ENCODE data around the gene RPS15. TPM values are rescaled to one million over a fixed set of nuclear protein-coding genes. Genes with fewer than 3 reads are reported as not detected.

RPS15 gene
- total and polyA plus RNA-seq, 2 of the 13 experiments (the other 11 are each of a cell fraction or from before 2014, with no cell fraction given), result 695 to 1,411 TPM

GRCh38 chr19:1483979-1484428 lies 45.8 kb downstream of the RPS15 start (continued):
- TF ChIP-seq TFAP4 (IDR thresholded peaks at IDR 0.05; ENCODE audit: borderline replicate concordance, low read depth), result no peak
- TF ChIP-seq, protein P1, sequence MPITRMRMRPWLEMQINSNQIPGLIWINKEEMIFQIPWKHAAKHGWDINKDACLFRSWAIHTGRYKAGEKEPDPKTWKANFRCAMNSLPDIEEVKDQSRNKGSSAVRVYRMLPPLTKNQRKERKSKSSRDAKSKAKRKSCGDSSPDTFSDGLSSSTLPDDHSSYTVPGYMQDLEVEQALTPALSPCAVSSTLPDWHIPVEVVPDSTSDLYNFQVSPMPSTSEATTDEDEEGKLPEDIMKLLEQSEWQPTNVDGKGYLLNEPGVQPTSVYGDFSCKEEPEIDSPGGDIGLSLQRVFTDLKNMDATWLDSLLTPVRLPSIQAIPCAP (CRISPR knock-in tag; IDR thresholded peaks at IDR 0.05; ENCODE audit: low read depth), result no peak
- TF ChIP-seq, protein P2, sequence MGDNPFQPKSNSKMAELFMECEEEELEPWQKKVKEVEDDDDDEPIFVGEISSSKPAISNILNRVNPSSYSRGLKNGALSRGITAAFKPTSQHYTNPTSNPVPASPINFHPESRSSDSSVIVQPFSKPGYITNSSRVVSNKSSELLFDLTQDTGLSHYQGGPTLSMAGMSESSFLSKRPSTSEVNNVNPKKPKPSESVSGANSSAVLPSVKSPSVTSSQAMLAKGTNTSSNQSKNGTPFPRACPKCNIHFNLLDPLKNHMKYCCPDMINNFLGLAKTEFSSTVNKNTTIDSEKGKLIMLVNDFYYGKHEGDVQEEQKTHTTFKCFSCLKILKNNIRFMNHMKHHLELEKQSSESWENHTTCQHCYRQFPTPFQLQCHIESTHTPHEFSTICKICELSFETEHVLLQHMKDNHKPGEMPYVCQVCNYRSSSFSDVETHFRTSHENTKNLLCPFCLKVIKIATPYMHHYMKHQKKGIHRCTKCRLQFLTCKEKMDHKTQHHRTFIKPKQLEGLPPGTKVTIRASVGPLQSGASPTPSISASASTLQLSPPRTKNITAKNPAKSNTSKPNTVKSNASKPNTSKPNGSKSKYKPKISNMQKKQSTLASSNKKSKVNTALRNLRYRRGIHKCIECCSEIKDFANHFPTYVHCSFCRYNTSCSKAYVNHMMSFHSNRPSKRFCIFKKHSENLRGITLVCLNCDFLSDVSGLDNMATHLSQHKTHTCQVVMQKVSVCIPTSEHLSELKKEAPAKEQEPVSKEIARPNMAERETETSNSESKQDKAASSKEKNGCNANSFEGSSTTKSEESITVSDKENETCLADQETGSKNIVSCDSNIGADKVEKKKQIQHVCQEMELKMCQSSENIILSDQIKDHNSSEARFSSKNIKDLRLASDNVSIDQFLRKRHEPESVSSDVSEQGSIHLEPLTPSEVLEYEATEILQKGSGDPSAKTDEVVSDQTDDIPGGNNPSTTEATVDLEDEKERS (CRISPR knock-in tag; IDR thresholded peaks at IDR 0.05), result no peak
- TF ChIP-seq E2F2 (CRISPR knock-in tag; IDR thresholded peaks at IDR 0.05; ENCODE audit: borderline replicate concordance), result no peak
- TF ChIP-seq NFIB (CRISPR knock-in tag; IDR thresholded peaks at IDR 0.05; ENCODE audit: borderline replicate concordance), result no peak
- no peak for TF ChIP-seq ZNF543 (CRISPR knock-in tag; IDR thresholded peaks at IDR 0.05)
